Fibroblast of lung (primary cell): ENCODE data around the gene KRT80. TPM values are rescaled to one million over a fixed set of nuclear protein-coding genes. Genes with fewer than 3 reads are reported as not detected.

Experiments used
- DNase-seq, 2 donors: peaks; one replicate each; pipeline versions ENCODE4 v3.0.0 to v3.0.0-alpha.2; 2010; ENCODE audit warnings: low read depth in 2 of 2
- H2AFZ ChIP-seq: 2 replicates; pipeline ENCODE4 v1.5.1; 2012; ENCODE audit warnings: low read length, control low read depth, inconsistent platforms
- H3K27ac ChIP-seq: 2 replicates; pipeline ENCODE4 v1.5.1; 2011; ENCODE audit warnings: low read length, control low read depth; ENCODE audit not compliant: insufficient read depth
- H3K27me3 ChIP-seq: 2 replicates; pipeline ENCODE4 v1.5.1; 2011; ENCODE audit warnings: mild to moderate bottlenecking, low read length; ENCODE audit not compliant: control insufficient read depth, insufficient read depth
- H3K36me3 ChIP-seq: 2 replicates; pipeline ENCODE4 v1.5.1; 2011; ENCODE audit warnings: low read length; ENCODE audit not compliant: control insufficient read depth, insufficient read depth
- H3K4me1 ChIP-seq: 2 replicates; pipeline ENCODE4 v1.5.1; 2011; ENCODE audit warnings: low read length; ENCODE audit not compliant: control insufficient read depth, insufficient read depth; ENCODE audit errors: extremely low read depth
- H3K4me2 ChIP-seq: 2 replicates; pipeline ENCODE4 v1.5.1; 2011; ENCODE audit warnings: low read length, control low read depth; ENCODE audit not compliant: insufficient read depth; ENCODE audit errors: extremely low read depth
- H3K4me3 ChIP-seq, 4 experiments: fragments of 200-600 bp in 1 of 4; sonication (generic) in 1 of 4; replicated peaks in 1 of 4; 2 replicates each; pipeline ENCODE4 v1.5.1; 2011 to 2016; ENCODE audit warnings: low read length in 4 of 4, low read depth in 3 of 4, mild to moderate bottlenecking in 3 of 4, control low read depth in 2 of 4, inconsistent platforms in 1 of 4, mixed read lengths in 1 of 4; ENCODE audit not compliant: insufficient read depth in 1 of 4; ENCODE audit errors: control extremely low read depth in 1 of 4
- H3K79me2 ChIP-seq: 2 replicates; pipeline ENCODE4 v1.5.1; 2012; ENCODE audit warnings: mild to moderate bottlenecking, low read length, inconsistent platforms; ENCODE audit not compliant: control insufficient read depth, insufficient read depth
- H3K9ac ChIP-seq: 2 replicates; pipeline ENCODE4 v1.5.1; 2011; ENCODE audit warnings: mild to moderate bottlenecking, low read length, control low read depth; ENCODE audit not compliant: insufficient read depth
- H3K9me3 ChIP-seq: 2 replicates; pipeline ENCODE4 v1.5.1; 2012; ENCODE audit warnings: low read depth, low read length; ENCODE audit not compliant: control insufficient read depth, insufficient read depth
- H4K20me1 ChIP-seq: 2 replicates; pipeline ENCODE4 v1.5.1; 2011; ENCODE audit warnings: low read length; ENCODE audit not compliant: control insufficient read depth, insufficient read depth; ENCODE audit errors: extremely low read depth
- EZH2 ChIP-seq: IDR thresholded peaks from 2 replicates; pipeline ENCODE4 v1.5.1; 2012; ENCODE audit warnings: low read length, control low read depth, mild to moderate bottlenecking; ENCODE audit errors: missing control alignments
- polyA plus RNA-seq, 2 donors: library from polyadenylated mRNA; depleted of rRNA in 1 of 2; stranded (reverse) in 1 of 2; unstranded in 1 of 2; fragments of >200 nt; gene quantifications; 2 replicates each; pipeline ENCODE4 v1.2.1, GENCODE V29; 2011 to 2012; ENCODE audit warnings: missing spikeins in 1 of 2
- total RNA-seq: library from RNA; depleted of rRNA; stranded (reverse); fragments of >200 nt; gene quantifications from 2 replicates; pipeline ENCODE4 v1.2.1, GENCODE V29; 2014
- TF ChIP-seq, protein P1 (sequence below), 2 donors: IDR thresholded peaks in 1 of 2; conservative IDR thresholded peaks in 1 of 2; 1 replicate in 1 of 2; 2 replicates in 1 of 2; pipeline ENCODE4 v1.5.1; 2011 to 2012; ENCODE audit warnings: low read length in 2 of 2, control low read depth in 1 of 2, inconsistent platforms in 1 of 2, low read depth in 1 of 2, mild to moderate bottlenecking in 1 of 2

Gene KRT80
- total and polyA plus RNA-seq, 2 donors (not counting 1 experiment from before 2014, with no cell fraction given), result 0.17 to 1.0 TPM

DNA sequence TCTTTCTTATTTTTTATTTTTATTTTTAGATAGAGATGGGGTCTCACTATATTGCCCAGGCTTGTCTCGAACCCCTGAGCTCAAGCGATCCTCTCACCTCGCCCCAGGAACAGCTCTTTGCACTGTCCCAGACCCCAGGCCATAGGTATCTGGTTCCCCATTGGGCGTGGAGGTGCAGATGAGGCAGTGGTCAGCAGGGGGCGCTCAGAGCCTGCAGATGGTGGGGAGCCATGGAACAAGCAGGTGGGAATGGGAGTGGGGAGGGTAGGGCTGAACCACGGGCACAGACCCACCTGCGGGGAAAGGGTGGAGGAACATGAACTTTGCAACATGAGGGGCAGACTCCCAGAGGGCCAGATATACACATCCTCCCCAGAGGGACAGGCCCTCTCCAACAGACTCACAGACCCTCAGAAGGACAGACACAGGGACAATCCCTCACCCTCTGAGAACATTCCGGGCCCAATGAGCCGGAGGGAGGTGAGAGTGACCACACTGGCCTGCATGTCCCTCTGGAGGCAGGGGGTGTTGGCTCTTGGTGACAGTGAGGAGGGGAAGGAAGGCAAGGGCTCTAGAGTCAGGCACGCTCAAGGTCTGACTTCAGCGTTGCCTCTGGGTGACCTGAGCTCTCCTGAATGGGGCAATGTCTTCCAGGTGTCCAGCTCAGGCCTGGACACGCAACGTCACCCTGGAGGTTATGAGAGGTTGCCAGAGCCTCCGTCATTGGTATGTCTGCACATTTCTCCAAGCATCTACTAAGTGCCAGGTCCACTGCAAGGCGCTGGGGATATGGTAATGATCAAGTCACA lies 34.9 kb downstream of the KRT80 start:
- Histone ChIP-seq H3K36me3 (no peaks in the 10 kb centered on the region), H3K9me3 (no peaks in the 10 kb centered on the region), H3K9ac (no peak overlapping the region), H3K4me2 (no peak overlapping the region), H3K27me3 (no peaks in the 10 kb centered on the region), H3K4me1 (peaks cover 10% of the 10 kb centered on the region), H2AFZ (no peak overlapping the region), H3K79me2 (no peaks in the 10 kb centered on the region), H4K20me1 (no peaks in the 10 kb centered on the region), H3K27ac (no peak overlapping the region), H3K4me3 (no peak overlapping the region)
- TF ChIP-seq EZH2, result no peak
- TF ChIP-seq, protein P1, sequence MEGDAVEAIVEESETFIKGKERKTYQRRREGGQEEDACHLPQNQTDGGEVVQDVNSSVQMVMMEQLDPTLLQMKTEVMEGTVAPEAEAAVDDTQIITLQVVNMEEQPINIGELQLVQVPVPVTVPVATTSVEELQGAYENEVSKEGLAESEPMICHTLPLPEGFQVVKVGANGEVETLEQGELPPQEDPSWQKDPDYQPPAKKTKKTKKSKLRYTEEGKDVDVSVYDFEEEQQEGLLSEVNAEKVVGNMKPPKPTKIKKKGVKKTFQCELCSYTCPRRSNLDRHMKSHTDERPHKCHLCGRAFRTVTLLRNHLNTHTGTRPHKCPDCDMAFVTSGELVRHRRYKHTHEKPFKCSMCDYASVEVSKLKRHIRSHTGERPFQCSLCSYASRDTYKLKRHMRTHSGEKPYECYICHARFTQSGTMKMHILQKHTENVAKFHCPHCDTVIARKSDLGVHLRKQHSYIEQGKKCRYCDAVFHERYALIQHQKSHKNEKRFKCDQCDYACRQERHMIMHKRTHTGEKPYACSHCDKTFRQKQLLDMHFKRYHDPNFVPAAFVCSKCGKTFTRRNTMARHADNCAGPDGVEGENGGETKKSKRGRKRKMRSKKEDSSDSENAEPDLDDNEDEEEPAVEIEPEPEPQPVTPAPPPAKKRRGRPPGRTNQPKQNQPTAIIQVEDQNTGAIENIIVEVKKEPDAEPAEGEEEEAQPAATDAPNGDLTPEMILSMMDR (conservative IDR thresholded peaks at IDR 0.05 in 1 of 2, IDR thresholded peaks at IDR 0.05 in 1 of 2; ENCODE audit: low read depth in 1 of 2, low read length in 2 of 2), result peak; percentile 94 to 98
- DNase-seq, result peak in 1 of 2 donors; percentile 58

DNA sequence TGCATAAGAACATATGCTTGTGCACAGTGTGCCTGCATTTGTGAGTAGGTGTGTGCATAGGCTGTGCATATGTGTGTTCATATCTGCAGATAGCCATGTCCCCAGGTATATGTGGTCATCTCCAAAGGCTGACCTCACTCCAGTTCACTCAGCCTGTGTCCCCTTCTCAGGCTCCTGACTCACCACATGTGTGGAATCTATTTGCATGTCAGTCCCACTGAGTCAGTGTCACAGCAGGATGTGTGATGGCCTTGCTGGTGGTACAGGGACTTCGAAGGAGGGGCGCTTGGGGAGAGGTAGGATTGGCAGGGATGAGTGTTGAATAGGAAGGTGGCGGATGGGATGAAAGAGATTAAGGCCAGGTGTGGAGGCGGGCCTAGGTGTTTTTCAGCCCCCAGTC lies 35.5 kb downstream of the KRT80 start:
- DNase-seq, result no peak
- Histone ChIP-seq H4K20me1 (no peaks in the 10 kb centered on the region), H3K79me2 (no peaks in the 10 kb centered on the region), H3K27ac (no peak overlapping the region), H2AFZ (no peak overlapping the region), H3K4me2 (no peak overlapping the region), H3K9ac (no peak overlapping the region), H3K27me3 (no peaks in the 10 kb centered on the region), H3K36me3 (no peaks in the 10 kb centered on the region), H3K4me3 (no peak overlapping the region), H3K4me1 (peaks cover 13% of the 10 kb centered on the region), H3K9me3 (no peaks in the 10 kb centered on the region)
- TF ChIP-seq EZH2, result no peak
- TF ChIP-seq, protein P1 (conservative IDR thresholded peaks at IDR 0.05 in 1 of 2, IDR thresholded peaks at IDR 0.05 in 1 of 2; ENCODE audit: low read depth in 1 of 2, low read length in 2 of 2), result no peak

DNA sequence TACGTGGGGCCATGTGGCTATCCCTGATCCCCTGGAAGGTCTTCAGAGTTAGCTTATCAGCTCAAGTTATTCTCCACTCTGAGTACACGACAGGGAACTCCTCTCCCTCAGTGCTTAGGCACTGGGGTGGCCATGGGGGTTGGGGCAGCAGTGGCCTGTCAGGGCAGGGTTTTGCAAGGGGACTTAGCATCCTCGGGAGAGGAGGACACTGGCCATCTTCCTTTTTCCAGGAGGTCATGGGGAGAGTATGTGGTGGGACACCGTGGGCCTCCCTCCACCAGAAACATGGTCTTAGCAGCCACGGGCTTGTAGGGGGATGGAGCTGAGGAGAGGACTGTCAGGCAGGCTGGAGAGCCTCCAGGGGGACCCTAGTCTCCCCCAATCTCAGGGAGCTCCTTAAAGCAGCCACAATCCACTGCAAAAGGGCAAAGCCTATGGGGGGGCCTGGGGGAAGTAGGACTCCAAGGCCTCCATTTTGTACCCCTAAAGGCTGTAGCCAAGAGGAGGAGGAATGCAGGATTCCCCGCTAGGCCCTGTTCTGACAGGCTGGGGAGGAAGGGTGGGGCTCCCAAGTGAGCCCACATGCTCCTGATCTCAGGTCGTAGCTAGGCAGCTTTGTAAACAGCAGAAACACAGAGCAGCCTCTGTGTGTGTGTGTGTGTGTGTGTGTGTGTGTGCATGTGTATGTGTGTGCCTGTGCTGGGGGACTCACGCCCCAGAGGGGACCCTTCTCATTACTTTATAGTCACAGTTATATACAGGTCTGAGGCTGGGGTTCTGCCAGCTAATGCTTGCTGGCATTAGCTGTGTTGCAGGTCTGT lies 36.6 kb downstream of the KRT80 start:
- Histone ChIP-seq H2AFZ (no peak overlapping the region), H3K79me2 (no peaks in the 10 kb centered on the region), H3K36me3 (no peaks in the 10 kb centered on the region), H3K4me1 (peaks cover 13% of the 10 kb centered on the region), H3K27ac (no peak overlapping the region), H3K9me3 (no peaks in the 10 kb centered on the region), H3K4me3 (no peak overlapping the region), H4K20me1 (no peaks in the 10 kb centered on the region), H3K4me2 (no peak overlapping the region), H3K9ac (no peak overlapping the region), H3K27me3 (no peaks in the 10 kb centered on the region)
- peak in 1 of 2 donors; percentile 59 for DNase-seq
- no peak for TF ChIP-seq EZH2
- TF ChIP-seq, protein P1 (conservative IDR thresholded peaks at IDR 0.05 in 1 of 2, IDR thresholded peaks at IDR 0.05 in 1 of 2; ENCODE audit: low read depth in 1 of 2, low read length in 2 of 2), result no peak
